Stimulated activated CD4-positive, alpha-beta T cell treated with anti-CD3 and anti-CD28 coated beads, Interleukin-15, amount 100 ng/mL, for 1 hour (primary cell): Measurements from ENCODE around the gene CTSD.

Experiments
- DNase-seq, 2 donors: peaks; one replicate each; pipeline ENCODE4 v3.0.0-alpha.2; 2020; ENCODE audit warnings: low read depth in 1 of 2, low spot score in 1 of 2

CTSD gene

DNA sequence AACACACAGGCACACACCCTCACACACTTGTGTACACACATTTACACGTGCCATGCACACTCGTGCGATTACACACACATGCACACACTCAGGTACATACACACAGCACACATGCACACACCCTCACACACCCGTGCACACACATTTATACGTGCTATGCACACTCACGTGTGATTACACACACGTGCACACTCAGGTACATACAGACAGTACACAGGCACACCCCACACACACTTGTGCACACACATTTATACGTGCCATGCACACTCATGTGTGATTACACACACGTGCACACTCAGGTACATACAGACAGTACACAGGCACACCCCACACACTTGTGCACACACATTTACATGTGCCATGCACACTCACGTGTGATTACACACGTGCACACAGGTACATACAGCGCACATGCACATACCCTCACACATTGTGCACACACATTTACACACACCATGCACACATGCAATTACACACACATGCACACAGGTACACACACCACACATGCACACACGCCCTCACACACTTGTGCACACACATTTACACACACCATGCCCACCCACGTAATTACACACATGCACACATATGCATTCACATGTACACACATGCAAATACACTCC is 17.9 kb downstream of the CTSD start:
- no peak for DNase-seq

DNA sequence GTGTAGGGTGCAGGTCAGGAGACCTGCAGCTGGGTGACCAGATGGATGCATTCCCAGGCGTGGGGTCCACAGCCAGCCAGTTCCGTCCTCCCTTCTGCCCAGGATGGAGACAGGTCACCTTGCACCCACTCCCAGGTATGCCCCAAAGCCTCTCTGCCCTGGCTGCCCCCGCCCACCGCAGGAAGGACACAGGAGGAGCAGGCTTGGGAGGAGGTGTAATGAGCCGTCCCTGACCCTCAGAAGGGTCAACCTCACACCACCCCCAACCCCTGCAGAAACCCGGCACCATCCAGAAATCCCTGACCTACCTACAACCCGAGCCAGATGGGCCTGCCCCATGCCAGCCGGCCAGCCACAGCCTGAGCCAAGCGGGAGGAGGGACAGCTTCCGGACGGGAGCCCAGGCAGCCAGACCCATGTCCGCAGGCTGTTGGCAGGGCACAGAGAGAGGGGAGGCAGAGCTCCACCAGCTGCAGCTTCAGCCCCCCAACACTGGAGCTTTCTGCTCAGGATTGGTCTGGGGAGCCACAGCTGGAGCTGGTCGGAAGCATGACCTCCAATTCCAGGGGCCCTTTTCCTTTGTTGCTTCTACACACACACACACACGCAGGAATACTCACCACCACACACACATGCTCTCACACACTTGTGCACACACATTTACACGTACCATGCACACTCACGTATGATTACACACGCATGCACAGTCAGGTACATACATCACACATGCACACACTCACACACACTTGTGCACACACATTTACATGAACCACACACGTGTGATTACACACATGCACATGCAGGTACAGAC is 18.6 kb downstream of the CTSD start:
- DNase-seq: no peak

DNA sequence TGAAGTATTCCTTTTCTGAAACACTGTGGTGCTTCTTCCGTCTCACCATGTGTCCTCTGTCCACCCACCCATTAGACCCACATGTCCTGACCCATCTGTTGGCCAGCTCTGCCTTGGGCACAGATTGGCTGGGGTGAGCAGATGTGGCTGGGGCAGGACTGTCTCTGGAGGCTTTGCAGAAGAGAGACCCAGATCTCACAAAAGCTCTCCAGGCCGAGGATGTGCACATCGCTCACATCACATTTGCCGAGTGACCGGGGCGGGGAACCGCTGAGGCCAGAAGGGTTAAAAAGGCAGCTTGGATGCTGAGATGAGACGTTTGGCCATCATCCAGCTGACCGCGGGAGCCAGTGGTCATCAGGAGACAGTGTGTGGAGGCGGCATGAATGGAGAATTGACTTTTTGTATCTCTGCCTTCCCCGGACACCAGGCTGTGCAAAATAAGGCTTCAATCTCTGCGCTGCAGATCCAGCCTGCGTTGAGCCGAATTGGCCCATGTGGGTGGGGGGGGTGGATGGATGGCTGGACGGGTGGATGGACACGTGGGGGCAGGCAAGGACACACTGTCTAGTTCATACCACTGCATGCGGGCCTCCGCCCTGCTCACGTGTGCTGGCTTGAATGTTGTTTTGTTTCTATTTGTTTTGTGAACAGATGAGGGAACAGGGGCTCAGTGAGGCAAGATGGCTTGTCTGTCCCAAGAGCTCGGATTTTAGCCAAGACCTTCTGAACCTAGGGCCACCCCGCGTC is 19.4 kb downstream of the CTSD start:
- DNase-seq: no peak

DNA sequence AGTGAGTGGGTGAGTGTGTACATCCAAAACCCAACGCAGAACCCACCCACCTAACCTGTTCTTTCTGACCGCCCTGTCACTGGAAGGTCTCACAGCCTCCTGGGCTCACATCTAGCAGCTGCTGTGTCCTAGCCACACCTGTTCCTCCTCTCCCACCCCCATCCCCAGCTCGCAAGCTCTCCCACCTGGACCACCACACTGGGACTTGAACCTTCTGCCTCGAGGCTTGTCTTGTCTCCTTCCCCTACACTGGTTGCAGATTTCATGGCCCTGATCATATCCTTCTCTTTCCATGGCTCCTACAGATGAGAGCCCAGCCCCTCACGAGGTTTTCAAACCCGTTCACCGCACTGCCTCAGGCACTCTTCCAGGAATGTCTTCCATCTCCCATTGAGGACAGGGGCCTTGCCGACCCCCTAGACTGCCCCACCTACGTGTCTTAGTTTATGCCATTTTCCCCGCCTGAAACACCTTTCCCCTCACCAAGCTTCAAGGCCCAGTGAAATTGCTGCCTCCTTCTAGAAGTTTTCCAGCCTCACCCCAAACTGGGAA is 20.1 kb downstream of the CTSD start:
- DNase-seq: no peak

DNA sequence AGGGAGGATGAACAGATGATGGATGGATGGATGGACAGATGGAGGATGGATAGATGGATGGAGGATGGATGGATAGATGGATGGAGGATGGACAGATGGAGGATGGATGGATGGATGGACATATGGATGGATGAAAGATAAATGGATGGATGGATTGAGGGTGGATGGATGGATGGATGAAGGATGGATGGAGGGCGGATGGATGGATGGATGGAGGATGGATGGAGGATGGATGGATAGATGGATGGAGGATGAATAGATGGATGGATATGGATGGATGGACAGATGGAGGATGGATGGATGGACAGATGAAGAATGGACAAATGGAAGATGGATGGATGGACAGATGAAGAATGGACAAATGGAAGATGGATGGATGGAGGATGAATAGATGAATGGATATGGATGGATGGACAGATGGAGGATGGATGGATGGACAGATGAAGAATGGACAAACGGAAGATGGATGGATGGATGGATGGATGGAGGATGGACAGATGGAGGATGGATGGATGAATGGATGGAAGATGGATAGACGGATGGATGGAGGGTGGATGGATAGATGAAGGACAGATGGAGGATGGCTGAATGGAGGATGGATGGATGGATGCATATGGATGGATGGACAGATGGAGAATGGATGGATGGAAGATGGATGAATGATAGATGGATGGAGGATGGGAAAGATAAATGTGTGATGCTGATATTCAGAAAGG is 20.7 kb downstream of the CTSD start:
- DNase-seq: no peak

DNA sequence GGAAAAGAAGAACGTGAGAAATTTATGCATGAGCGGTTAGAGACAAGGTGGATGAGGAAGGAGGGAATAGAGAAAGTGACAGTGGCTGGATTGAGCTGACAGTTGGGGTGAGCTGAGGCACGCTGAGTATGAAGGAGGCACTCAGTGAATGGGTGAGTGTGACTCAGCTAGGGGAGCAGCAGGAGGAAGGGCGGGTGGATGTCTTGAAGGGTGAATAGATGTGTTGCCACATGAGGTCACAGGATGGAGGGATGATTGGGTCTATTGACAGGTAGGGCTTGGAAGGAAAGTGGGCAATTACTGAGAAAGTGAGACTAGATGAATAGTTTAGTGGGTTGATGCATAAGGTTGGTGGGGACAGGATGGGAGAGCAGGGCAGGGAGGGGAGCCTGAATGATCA is 21.4 kb downstream of the CTSD start:
- DNase-seq: no peak

DNA sequence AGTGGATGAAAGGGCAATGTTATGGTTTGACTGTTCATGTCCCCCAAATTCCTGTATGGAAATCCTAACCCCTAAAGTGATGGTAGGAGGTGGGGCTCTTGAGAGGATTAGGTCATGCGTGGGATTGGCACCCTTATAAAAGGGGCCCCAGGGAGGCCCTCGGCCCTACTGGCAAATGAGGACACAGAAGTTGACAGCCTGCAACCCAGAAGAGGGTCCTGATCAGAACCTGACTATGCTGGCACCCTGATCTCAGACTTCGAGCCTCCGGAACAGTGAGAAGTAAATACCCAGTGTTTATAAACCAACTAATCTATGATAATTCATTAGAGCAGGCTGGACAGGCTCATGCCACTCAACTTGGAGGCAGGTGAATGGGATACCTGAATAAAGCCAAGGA is 22.0 kb downstream of the CTSD start:
- no peak for DNase-seq

DNA sequence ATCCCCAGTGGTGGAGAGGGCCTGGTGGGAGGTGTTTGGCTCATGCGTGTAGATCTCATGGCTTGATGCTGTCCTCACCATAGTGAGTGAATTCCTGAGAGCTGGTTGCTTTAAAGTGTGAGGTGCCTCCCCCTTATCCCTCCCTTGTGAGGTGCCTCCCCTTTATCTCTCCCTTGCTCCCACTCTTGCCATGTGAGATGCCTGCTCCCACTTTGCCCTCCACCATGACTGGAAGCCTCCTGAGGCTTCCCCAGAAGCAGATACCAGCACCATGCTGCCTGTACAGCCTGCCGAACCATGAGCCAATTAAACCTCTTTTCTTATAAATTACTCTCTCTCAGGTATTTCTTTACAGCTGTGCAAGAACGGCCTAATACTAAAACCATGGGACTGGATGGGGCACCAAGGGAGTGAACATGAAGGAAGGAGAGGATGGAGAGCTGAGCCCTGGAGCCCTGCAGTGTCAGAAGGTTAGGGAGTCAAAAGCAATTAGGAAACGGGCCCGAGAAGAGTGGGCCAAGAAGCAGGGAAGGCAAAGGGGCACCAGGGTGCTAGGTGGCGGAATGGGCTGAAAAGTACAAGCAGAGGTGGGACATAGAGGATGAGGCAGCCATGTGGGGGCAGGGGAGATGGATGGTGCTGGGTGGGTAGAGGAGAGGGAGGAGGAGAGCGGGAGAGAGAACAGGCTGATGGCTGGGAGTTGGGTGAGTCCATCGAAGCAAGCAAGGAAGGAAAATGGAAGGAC is 22.8 kb downstream of the CTSD start:
- no peak for DNase-seq

DNA sequence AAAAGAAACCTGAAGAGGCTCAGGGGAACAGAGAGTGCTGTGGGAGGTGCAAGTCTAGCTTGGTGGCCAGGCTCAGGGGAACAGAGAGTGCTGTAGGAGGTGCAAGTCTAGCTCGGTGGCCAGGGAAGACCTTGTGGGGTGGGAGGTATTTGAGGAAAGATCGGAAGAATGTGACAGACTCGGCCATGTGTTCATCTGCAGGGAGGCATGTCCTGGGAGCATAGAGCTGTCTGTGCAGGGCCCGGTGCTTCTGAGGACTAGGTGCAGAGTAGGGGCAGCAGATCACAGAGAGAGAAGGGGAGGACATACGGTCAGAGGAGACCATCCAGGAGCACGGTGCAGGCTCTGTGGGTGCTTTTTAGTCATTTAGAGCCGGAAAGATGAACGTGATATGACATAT is 24.2 kb downstream of the CTSD start:
- DNase-seq: no peak

DNA sequence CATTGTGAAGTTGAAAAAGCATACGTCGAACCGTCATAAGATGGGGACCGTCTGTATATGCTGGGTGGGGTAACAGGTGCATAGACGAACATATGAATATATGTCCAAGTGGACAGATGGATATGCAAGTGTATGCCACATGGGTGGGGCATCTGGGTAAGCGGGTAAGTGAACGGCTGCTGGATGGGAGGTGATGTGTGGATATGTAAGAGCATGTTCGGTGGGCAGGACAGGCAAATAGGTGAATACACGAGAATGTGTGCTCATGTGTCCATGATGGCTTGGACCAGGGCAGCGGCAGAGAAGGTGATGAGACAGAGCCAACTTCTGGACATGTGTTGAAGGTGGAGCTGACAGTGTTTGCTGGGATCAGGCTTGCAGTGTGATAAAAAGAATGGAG is 25.3 kb downstream of the CTSD start:
- no peak for DNase-seq

DNA sequence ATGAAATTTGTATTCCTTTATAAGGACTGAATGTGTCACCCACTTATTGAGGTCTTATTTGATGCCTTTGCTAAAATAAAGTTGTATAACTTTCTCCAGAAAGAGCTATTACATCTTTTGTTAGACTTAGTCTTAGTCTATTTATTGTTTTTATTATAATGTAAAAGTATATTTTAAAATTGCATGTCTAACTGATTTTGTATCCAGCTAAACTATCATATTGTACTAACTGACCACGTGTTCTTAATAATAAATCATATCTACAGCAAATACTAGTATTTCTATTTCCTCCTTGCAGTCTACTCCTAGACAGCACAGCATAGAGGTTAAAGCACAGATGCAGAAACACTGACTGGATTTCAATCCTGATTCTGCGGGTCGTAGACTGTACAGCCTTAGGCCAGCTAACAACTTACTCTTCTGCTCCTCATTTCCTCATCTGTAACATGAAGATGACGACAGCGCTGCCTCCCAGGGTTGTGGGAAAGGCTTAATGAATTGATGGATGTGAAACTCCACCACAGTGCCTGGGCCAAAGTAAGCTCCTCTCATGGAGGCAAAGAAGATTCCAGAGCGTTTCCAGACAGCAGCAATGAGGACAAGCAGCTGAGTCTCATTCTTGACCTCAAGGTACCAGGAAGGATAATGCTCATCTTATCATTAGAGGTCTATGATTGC is 26.5 kb downstream of the CTSD start:
- no peak for DNase-seq

DNA sequence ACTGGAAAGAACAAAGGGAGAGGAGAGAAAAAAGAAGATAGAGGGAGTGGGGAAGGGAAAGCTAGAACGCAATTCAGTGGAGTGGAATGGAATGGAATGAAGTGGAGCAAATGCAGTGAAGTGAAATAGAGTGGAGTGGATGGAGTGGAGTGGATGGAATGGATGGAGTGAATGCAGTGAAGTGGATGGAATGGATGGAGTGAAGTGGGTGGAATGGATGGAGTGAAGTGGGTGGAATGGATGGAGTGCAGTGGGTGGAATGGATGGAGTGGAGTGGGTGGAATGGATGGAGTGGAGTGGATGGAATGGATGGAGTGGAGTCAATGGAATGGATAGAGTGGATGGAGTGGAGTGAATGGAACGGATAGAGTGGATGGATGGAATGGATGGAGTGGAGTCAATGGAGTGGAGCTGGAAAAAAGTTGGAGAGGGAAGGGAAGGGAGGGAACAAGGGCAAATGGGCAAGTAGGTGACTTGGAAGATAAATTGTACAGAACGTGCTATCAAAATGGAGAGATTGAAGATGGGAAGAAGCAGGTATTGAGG is 27.2 kb downstream of the CTSD start:
- no peak for DNase-seq

DNA sequence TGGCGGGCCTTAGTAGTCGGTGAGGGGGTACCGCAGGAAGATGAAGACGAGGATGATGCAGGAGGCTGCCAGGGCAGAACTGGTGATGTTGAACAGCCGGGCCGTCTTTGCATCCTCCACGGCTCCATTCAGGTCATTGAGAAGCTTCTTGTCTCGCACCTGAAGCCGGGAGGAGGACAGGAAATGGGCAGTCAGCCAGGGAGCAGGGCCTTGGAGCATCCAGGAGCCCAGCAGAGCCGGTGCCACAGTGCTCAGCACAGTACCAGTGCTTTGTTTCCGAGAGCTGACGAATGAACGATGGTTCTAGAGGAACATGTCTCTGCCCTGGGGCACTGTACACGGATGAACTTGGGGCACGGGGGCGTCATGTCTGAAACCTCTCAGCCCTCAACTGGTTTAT is 28.5 kb downstream of the CTSD start:
- DNase-seq: no peak

DNA sequence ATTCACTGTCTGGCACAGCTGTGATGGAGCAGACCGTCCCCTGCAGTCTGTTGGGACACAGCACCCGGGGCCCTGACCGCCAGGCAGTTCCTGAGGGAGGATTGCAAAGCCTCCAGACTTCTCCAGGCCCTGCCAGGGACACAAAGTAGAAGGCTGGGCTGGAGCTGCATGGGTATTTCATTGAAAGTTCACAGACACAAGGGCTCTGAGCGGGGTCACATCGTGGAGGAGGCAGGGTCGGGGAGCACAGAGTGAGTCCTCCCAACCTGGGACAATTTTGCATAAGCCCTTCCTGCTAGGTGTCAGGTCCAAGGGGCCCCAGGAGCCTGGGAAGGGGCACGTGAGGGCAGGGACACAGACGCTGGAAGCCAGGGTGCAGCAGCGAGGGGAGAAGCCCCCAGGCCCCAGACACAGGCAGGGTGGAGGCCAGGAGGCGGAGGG is 29.1 kb downstream of the CTSD start:
- no peak for DNase-seq

DNA sequence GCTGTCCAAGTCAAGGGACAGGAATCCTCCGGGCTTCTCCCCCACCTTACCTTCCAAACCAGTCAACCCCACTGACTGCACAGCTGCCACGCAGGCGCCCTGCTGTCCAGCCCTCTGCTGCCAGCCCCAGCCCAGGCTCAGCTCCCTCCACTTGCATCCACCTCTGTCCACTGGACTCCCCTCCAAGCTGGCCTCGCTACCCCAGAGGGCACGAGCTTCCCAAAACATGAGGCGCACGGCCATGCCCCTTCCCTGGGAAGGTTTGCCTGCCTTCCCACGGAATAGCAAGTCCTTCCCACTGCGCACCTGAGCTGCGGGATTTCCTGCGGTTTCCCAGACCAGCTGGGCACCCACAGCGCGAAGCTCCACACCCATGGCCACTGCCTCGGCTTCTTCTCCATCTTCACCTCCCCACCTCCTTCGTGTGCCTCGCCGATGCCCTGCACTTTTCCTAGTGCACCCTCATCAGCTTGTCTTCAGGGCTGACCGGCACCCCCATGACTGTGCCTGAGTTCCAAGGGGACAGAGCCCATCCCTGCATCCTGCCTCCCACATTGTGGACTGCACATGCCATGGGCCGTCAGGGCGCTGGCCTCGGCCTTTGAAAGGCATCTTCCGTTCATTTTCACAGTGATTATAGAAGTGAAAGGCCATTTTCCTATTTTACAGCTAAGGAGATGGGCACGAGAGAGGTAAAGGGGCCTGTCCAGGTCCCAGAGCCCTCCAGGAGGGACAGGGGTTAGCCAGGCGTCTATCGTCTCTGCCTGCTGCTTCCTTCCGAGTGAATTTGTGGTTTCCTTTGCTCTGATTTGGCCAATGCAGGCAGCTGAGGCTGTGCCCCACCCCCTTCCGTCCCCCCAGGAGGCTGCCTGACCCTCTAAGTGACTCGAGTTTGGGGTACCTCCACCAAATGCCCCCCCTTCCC is 29.7 kb downstream of the CTSD start:
- no peak for DNase-seq

DNA sequence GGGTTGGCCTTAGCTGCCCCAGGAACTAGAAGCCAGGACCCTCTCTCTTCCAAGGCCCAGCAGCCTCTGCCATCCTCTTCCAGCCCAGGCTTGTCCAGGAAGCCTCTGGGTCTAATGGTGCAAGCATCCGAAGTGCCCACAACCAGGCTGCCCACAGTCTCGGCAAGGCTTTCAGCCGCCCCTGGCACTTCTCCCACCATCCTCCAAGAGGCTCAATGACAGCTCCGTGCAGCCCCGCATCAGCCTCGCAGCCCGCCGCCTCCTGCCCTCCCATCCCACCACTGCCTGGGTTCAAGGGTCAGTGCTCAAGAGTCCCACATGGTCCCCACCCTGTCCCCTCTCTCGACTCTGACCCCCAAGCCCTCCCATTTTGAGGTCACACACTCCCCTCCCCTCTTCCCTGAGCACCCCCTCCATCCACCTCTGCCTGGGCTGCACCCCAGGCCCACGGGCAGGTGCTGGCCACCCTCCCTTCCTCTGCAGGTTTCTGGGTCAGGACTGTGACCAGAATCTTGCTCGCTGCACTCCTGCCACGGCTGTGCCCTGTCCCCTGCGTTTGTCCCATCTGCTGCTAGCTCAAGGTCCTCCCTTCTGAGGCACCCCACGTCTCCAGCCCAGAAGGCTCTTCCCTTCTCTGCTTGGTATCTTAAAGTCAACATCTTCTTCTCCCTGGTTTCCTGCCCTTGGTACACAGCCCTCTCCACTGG is 30.6 kb downstream of the CTSD start:
- no peak for DNase-seq

DNA sequence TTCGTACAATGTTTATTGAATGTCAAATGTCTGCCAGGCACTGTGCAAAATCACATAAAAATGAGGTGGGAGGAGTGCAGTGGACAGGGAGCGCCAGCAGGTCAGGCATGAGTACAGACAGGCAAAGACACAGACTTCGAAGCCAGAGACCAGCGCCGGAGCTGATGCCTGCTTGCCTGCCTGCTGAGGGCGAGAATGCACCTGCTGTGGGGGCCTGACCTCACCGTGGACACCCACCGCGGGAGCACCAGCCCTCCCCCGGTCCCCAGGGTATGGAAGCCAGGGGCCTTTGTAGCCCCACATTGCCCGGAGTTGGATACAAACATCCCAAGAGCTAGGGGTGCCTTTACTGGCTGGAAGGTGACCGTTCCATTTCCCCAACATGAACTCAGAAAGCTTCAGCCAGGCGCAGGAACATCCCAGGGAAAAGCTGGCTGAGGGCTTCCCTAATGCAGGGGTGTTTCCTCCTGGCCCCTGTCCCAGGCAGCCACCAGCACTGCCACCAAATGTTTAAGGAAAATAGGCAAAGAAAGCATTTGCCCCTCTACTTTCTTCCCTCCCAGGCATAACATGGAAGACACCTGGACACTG is 31.2 kb downstream of the CTSD start:
- no peak for DNase-seq
